ENCODE data around the gene CDH15.

The CDH15 gene

DNA sequence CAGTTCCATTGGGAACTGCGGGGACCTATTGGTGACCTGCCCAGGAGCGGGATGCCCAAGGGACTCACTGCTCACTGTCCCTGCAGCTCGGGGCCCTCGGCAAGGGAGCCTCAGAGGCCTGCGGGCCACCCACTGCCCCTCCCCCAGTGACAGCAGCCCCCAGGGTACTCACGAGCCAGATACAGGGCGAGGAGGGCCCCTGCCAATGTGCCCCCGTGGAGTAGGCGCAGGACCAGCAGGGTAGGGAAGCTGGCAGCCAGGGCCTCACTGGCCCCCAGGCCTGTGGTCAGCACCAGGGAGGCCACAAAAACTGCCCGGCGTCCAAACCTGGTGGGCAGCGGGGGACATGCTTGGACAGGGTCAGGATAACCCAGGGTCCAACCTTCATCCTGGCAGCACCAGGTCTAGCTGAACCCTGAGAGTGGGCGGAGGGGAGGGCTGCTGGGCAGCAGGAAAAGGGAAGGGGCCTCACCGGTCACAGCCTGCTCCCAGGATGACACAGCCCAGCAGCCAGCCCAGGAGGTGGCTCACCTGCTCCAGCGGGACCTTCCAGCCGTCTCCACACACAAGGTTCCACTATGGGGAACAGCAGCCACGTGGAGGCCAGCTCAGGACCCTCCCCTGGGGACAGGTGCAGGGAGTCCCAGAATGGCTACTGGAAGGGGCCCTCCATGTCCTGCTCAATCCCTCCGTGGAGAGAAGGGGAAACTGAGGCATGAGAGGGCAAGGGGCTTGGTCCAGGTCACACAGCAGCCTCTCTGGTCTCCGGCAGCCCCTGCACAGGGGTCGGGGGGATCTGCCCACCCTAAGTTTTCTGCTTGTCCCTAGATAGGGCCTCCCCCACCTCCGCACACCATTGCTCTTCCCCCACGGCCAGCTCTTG, 27.9 kb downstream of the CDH15 start:
- no peak for DNase-seq (ENCODE audit: low read depth in 3 of 3)

DNA sequence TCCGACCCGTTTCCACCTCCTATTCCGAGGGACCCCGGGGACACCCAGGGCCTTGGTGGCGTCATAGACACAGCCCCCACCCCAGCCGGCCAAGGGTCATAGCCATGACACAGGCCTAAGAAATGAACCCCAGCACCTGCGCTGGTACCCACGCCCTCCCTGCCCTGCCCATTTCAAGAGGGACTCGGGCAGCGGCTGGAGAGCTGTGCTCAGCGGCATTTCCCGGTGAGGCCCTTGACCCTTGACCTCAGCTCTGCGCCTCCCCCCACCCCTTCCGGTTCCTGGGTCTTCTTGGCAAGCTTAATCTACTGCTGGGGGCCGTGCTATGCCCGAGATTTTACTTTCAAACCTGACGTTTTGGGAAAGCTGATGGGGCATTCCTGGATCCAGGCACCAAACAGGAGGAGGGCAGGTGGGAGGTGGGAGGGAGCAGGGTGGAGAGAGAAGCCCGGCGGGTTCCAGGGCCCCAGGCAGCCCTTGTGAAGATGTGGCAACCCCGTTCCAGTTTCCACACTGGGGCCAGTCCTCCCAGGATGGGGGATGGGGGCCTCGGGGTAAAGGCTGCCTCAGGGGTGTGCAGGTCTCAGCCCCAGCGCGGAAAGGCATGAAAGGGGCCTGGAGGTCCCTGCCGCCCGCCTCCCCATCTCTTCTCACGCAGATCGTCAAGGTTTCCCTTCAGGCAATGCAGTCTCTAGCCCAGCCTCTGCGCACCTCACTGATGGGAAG, 28.7 kb downstream of the CDH15 start, which contains the start of gene SLC22A31:
TSS of gene SLC22A31 (minus strand) at position 414 of the 726 bp plus-strand sequence. CDS start at position 378, 36 bp downstream.
- no peak for DNase-seq (ENCODE audit: low read depth in 3 of 3)

DNA sequence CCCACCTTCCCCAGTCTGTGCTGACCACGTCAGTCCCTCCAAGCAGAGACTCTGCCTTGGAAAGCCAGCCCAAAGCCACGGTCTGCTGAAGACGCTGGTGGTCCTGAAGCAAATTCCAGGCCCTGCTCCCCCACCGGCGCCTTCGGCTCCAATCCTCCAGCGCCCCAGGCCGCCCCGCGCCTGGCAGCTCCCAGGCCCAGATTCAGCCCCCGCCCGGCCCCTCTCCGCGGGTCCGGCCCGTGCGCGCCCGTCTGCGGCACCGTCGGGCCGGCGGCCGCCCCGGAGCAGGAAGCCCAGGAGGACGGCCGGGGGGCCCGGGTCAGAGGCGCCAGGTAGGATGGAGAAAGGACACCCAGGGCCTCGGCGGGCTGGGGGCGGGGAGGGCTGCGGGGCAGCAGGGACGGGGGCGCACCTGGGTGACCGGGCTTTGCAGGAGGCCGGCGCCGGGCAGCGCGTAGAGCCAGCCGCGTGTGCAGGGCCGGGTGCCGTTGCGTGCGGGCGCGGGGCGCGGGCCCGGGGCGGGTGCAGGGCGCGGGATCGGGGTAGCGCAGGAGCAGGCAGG, 29.4 kb downstream of the CDH15 start:
- no peak for DNase-seq (ENCODE audit: low read depth in 3 of 3)

DNA sequence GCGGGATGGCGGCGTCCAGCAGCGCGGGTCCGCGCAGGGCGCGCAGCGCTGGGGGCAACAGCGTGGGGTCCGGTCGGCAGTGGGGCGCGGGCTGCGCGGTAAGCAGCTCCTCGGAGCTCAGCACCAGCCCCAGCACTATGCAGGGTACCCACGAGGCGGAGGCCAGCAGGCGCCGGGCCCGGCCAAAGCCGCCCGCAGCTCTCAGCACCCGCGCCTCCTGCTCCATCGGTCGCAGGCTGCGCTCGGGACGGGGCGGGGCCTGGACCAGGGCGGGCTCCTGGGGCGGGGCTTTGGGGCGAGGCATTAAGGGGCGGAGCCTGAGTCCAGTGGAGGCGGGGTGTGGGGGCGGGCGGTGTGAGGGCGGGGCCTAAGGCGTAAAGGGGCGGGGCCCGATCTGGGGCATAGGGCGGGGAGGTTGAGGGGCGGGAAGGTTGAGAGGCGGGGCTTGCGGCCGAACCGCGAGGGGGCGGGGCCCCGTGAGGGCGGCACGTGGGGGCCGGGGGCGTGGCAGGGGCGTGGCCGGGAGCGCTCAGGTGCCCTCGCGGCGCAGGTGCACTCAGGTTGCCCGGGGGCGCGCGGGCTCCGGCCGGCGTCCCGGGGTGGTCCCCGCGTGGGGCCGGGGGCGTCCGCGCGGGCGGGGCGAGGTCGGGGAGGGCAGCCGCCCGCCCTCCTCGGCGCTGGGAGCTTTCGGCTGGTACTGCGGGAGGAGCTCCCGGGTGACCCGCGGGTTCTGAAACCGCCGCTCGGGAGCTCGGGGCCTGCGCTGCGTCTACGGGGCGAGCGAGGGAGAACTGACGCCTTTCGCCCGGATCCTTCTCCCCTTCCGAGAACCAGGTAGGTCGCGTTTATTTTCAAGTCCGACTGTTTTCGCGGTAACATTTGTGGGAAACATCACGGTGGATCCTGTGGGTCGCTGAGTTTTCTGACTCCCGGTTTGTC, 30.2 kb downstream of the CDH15 start:
- DNase-seq (ENCODE audit: low read depth in 3 of 3) = peak; percentile 64 to 93 (median 75)

DNA sequence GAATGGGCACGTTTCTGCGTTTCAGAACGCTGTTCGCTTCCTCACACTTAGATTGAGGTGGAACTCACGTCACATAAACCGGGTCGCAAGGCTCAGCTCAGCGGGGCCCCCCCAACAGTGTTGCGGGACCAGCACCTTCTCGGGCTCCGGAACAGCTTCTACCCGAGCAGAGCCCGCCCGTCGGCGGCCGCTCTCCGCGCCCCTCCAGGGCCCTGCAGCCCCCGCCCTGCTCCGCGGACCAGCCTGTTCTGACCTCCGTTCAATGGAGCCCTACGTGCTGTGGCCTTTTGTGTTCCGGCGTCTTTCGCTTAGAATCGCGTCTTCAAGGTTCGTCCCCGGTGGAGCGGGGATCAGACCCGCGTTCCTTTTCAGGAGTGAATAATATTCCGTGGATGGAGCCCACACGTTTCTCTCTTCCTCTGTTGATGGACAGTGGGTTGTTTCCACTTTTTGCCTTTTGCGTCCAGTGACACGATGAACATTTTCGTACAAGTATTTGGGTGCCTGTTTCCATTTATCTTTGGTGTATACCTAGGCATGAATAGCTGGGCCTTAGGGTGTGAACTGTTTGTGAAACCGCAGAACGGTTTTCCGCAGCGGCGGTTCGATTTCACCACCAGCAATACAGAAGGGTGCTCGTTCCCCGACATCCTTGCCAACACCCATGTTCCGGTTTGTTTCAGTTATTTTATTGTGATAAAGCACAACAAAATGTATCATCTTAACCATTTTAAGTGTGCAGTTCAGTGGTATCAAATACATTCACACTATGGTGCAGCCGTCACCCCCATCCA, 31.1 kb downstream of the CDH15 start:
- DNase-seq (ENCODE audit: low read depth in 3 of 3) = no peak

DNA sequence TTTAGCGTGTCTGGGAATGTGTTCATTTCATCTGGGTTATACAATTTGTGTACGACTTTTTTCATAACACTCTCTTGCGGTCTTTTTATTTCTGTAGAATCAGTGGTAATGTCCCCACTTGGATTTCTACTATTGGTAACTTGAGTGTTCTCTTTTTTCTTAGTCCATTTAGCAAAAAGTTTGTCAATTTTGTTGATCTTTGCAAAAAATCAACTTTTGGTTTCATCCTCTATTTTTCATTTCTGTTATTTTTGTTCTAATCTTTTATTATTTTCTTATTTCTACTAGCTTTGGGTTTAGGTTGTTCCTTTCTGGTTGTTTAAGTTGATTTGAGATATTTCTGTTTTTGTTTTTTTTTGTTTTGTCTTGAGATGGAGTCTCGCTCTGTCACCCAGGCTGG, 36.4 kb downstream of the CDH15 start:
- no peak for DNase-seq (ENCODE audit: low read depth in 3 of 3)

DNA sequence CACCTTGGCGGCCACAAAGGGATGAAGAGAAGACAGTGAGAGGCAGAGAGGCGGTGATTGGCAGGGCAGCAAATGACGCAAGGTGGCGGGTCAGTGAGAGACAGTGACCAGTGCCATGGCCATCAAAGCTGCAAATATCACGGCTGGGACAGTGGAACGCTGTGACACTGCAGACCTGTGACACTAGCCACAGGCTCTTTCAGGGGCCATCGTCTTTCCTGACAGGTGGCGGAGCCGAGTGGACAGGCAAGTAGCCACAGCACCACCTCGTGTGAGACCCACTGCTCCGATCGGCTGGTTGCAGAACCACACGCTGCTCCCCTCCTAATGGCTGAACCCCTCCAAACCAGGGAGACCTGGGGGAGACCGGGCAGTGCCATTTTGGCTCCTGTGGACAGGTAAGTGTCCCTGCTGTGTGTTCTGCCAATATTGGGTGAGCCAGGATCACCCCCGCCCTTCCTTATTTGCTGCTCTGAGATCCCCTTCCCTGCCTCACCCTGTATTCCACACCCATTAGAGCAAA, 38.0 kb downstream of the CDH15 start:
- DNase-seq (ENCODE audit: low read depth in 3 of 3) = no peak

DNA sequence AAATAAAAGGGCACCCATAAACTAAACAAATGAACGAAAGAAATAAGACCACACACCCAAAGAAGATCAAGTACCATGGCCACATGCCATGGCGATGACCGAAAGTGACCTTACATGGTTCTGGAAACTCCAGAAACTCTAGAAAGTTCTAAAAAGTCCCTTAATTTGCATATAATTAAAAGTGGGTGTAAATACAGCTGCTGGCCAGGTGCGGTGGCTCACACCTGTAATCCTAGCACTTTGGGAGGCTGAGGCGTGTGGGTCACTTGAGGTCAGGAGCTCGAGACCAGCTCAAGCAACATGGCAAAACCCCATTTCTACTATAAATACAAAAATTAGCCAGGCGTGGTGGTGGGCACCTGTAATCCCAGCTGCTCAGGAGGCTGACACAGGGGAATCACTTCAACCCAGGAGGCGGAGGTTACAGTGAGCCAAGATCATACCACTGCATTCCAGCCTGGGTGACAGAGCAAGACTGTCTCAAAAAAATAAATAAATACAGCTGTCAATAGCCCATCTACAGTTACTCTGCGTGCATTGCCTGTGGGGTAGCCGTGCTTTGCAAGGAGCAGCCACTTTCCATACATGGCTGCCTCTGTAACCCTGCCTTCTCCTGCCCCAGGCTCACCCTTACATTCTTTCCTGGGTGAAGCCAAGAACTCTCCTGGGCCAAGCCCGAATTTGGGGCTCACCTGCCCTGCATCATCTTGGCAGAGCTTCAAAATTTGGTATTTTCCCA, 38.8 kb downstream of the CDH15 start:
- DNase-seq (ENCODE audit: low read depth in 3 of 3) = no peak

DNA sequence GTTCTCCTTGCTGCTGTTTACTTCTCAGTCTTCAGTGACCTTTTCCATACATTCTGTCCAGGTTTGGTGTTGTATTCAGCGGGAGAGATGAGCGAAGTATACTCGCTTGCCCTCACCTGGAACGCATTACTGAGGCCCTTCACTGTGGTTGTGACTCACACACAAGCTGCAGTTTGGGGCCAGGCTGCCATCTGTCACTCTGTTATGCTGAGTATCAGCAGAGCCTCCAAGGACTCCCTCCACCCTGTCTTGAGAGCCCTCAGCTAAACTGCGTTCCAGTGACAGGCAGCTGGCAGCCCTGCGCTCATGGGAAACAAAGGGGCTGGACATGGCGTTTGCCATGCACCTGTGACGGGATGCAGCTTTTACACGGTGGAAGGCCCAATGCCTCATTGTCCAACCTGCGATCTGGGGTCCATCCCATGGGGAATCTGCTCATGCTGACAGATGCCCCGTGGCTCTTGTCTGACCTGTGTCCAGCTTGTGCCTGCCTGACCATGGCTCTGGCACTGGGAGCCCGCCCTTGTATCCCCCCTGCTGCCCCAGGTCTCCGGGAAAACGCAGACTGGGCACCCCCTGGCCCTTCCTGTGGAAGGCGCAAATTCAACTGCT, 39.5 kb downstream of the CDH15 start:
- DNase-seq (ENCODE audit: low read depth in 3 of 3) = no peak

DNA sequence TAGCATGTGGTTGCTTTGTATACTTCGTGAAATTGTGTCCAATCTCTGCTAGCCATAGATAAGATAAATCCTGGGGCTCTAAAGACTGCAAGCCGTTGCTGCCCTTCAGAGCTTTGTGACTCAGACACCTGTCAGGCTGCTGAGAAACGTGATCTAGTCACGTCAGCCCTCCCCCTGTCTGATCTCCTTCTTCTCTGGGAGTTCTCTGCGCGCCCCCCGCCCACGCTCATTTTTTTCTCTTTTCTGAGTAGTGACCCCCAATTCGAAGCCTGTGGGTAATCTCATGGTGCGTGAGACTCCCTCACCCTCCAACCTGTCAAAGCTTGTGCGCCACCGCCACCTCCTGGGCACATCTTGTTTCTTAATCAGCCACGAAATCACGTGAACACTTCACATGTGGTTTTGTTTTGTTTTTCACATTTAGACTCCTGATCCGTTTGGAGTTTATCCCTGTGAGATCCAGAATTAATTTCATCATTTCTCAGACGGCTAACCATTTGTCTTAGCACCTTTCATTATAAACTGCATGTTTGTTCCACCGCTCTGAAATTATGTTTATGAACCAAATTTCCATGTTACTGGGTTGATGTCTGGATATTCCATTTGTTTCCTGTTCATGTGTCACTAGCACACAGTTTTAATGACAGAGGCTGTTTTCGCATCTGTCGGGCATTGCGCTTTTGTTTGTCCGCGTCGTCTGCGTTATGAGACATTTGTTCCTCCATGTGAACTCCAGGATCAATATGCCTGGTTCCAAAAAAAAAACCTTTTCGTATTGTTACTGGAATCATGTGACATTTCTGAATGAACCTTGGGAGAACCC, 45.0 kb downstream of the CDH15 start:
- DNase-seq (ENCODE audit: low read depth in 3 of 3) = peak; percentile 50 to 69 (median 52)

DNA sequence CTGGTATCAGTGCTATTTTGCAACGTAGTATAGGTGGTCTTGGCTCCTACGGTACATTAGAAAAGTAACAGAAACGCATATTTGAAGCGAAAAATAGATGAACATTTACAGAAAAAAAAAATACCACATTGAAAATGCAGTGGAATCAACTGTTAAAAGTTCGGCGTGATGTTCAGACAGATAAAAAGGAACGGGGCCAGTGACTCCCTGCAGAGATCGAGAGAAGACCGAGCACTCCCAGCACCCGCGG, 45.5 kb downstream of the CDH15 start:
- peak in 1 of 3 donors; percentile 20 for DNase-seq (ENCODE audit: low read depth in 3 of 3)

DNA sequence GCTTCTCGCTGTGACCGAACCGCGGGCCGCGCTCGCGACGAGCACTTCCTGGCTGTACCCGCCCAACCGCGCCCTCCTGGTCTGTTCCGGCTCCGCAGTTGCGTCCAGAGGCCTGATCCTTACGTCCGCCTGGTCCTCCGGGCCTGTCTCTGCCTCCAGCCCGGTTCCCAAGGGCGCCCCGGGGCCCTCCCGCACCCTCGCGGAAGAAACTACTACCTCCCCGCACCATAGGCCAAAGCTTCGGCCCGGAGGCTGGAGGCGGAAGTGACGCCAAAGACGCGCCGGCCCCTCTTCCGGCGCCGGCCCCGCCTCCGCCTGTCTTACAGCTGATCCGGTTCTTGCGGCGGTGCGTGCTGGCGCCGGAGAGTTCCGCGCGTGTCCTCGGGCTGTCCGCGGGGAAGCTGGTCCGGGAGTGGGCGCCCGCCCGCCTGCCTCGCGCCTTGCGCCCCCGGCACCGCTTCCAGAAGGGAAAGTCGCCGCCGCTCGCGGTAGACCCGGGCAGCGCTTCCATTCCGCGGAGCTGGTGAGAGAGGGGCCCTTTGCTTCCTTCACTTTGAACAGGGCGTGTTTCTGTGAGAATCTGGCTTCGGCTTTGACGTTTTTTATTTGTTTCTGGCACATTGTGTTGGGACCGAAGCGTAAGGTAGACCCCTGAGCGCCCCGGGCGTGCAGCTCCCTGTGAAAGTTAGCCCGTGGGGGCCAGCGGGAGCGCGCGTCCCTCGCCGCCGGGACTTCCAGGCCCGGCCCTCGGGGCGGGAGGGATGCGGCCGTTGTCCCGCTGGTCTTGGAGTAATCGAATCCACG, 46.0 kb downstream of the CDH15 start, which contains the start of gene ZNF778:
TSS of gene ZNF778 (plus strand) at position 316 of the 804 bp plus-strand sequence. CDS start 3,425 bp downstream, outside the sequence.
- DNase-seq (ENCODE audit: low read depth in 3 of 3) = peak; percentile 58 to 72 (median 59)

DNA sequence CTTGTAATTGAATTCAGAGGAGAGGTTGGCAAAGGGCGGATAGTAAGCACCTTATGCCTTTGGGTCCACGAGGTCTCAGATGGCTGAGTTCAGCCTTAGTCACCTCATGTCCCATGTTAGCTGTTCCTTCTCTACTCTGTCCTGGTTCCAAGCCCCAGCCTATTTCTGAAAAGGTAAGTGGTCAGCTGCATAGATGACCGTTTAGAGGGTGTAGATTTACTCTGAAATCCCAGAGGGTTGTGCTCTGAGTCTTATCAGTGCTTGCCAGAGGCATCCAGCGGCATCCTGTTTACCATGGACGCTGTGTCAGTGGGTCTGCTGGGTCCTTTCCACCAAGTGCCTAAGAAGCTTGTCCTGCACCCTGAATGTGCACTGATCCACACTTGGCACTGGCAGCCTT, 47.8 kb downstream of the CDH15 start:
- no peak for DNase-seq (ENCODE audit: low read depth in 3 of 3)

DNA sequence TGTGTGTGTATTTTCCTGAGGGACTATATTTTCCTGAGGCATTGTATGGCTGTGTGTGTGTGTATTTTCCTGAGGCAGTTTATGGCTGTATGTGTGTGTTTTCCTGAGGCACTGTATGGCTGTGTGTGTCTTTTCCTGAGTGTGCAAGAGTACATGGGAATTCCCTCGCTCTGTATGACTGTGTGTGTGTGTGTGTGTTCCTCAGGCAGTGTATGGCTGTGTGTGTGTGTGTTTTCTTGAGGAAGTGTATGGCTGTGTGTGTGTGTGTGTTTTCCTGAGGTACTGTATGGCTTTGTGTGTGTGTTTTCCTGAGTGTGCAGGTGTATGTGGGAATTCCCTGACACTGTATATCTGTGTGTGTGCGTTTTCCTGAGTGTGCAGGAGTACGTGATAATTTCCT, 50.1 kb downstream of the CDH15 start:
- DNase-seq (ENCODE audit: low read depth in 3 of 3) = no peak

DNA sequence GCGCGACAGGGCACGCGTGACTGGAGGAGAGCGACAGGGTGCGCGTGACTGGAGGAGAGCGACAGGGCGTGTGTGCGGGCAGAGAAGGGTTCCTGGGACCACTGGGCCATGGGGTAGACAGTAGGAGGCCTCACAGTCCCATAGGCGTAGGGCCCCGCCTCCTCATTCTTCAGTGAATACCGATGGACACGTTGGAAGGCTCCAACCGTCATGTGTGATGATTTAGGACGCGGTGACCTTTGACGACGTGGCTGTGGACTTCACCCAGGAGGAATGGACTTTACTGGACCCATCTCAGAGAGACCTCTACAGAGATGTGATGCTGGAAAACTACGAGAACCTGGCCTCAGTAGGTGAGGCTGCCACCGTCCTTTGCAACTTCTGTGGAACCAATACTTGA, 51.4 kb downstream of the CDH15 start:
- DNase-seq (ENCODE audit: low read depth in 3 of 3) = no peak

DNA sequence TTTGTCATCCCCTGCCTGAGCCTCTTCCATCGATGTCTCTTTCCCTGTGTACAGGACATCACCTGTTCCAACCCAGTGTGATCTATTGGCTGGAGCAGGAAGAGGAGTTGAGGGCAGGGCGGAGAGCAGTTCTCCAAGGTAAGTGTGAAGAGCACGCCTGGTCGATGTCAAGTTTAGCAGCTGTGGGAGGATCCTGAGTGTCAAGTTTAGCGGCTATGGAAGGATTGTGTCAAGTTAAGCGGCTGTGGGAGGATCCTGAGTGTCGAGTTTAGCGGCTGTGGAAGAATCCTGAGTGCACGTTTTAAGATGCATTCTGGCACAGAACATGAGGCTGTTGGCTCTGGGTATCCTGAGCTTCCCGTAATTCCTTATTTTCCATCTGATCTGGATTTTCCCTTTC, 53.1 kb downstream of the CDH15 start:
- DNase-seq (ENCODE audit: low read depth in 3 of 3) = no peak

DNA sequence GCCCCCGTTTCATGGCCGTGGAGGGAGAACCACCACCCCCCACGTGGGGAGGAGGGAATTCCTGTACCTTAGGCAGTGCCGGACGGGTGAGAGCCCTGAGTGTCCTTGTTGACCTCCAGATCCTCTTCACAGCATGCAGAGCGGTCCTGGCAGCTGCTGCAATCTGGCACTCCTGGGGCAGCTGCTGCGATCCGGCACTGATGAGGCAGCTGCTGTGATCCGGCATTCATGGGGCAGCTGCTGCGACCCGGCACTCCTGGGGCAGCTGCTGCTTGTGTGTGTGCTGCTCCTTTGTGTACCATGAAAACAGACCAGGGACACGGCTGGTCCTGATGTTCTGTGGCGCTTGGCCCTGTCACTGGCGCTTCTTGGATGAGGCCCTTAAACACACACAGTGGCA, 58.7 kb downstream of the CDH15 start:
- no peak for DNase-seq (ENCODE audit: low read depth in 3 of 3)

DNA sequence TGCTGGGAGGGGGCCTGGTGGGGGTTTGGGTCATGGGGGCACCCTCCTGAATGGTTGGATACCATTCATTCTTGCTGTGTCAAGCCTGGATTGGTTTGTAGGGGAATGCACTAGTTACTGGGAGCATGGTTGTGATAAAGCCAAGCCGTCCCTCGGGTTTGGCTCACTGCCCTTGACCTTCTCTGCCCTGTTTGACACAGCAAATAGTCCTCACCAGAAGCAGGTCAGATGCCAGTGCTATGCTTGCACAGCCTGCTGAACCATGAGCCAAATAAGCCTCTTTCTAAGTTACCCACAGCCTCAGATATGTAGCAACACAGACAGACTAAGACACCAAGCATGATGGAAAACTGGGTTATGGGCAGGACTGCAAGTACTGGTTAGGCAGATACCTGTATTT, 60.6 kb downstream of the CDH15 start:
- no peak for DNase-seq (ENCODE audit: low read depth in 3 of 3)
